HG02610 (cell line): ENCODE measurements around the gene NDUFS4.
"Not testable (repeated sequence)": the region's sequence is repeated elsewhere in the genome, so short reads cannot be mapped to it uniquely, and the experiment has no call there.

Experiments used
- ATAC-seq: cut with Tn5 transposase; IDR thresholded peaks from one replicate; pipeline ENCODE4 v1.9.1; 2021; ENCODE audit warnings: mild to moderate bottlenecking, moderate library complexity; ENCODE audit not compliant: unreplicated experiment

Gene NDUFS4

DNA sequence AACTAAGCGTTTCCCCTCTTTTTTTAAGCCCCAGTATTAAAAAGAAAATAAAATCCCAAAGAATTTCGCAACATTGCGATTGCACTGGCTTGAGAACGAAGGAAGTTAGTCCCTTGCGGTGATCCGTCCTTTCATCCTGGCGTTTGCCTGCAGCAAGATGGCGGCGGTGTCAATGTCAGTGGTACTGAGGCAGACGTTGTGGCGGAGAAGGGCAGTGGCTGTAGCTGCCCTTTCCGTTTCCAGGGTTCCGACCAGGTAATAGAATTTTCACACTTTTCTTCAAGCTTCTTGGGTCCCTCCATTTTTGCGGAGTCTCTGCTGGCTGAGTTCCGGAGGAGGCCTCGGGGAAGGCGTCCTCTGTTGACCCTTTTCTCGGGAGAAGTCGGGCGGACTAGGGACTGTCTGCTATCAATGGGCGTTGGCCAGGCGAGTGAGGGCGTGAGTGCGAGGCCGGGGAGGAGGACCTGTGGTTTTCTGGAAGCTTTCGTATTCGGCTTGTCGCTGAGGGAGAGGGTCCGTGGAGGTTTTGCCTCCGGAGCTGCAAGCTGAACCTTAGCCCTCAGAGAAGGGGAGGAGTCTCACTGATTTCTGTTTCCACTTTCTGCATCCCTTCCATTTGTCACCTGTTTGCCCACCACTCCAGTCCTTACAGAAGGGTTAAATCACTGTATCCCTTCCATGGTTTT is at the start of gene NDUFS4:
NDUFS4 (plus strand) TSS at position 134 of the 686 bp plus-strand sequence; CDS start at position 158, 24 bp downstream.
- ATAC-seq, result peak; percentile 83

DNA sequence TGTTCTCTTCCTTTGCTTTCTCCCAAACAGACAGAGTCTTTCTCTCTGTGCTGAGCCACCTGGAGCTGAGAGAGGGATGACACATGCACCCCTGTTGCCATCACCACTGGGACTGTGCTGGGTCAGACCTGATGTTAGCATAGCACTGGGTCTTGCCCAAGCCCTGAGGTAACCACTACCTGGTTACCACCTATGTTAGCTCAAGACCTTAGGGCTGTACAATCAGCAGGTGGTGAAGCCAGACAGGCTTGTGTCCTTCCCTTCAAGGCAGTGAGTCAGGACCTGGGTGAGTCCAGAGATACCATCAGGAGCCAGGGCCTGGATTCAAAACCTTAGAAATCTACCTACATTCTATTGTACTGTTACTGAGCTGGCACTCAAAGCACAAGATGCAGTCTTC is 47.9 kb upstream of the NDUFS4 start:
- ATAC-seq, result no peak

DNA sequence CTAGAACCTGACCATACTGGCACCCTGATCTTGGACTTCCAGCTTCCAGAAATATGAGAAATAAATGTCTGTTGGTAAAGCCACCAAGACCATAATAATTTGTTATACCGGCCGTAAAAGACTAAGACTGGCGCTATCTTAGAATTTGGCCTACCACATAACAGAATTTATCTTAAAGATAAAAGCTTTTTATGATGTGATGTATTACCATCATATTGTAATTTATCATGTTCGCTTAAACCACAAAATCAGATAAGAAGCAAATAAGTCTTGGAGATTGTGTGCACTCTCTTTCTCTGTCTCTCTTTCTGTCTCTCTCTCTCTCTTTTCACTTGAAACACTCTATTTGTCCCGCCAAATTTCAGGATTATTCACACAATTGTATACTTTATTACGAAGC is 44.5 kb upstream of the NDUFS4 start:
- ATAC-seq, result no peak

DNA sequence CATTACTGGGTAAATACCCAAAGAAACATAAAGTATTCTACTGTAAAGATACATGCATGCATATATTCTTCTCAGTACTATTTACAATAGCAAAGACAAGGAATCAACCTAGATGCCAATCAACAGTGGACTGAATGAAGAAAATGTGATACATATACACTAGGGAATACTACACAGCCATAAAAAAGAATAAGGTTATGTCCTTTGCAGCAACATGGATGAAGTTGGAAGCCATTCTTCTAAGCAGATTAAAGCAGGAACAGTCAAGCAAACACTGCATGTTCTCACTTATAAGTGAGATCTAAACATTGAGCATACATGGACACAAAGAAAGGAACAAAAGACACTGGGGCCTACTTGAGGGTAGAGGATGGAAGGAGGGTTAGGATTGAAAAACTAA is 39.6 kb upstream of the NDUFS4 start:
- no peak for ATAC-seq

DNA sequence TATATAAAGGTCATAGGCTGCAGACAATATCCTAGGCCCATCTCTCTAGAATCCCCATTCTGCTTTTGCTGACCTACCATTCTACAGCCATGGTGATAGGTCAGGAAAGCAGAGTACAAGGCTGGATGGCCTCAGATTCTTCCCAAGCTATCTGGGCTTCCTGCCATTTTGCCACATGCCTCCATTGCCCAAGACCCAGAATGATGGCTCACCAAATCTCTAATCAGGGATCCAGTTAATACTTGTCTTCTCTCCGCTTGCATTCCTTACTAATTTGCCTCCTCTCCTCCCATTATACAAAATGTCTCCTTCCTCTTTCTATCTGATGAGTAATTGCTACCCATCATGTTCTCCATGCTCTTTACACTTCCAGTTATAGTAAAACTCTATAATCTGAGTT is 22.7 kb upstream of the NDUFS4 start:
- ATAC-seq, result no peak

DNA sequence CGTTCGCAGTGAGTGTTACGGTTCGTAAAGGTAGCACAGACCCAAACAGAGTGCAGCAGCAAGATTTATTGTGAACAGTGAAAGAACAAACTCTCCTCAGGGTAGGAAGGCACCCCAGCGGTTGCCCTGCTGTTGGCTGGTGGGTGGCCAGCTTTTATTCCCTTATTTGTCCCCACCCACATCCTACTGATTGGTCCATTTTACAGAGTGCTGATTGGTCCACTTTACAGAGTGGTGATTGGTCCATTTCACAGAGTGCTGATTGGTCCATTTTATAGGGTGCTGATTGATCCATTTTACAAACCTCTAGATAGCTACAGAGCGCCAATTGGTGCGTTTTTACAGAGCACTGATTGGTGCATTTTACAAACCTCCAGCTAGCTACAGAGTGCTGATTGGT is 19.7 kb upstream of the NDUFS4 start:
- ATAC-seq, result not testable (repeated sequence)

DNA sequence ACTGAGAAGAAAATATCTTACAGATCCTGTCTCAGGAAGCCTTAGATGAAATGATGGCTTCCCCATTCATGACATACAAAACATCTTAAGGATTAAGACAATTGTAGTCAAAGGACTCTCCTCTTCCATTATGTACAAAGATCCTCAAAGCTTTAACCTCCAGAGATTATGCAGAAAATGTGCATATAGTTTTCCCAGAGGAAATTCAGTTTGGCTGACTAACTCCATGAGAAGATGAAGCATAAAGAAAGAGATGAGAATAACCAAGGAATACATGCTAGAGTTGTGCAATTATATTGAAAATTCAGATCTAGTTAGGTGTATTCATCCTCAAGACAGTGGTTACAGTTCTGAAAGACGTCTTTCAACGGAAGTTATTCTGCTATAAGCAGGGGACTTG is 18.6 kb upstream of the NDUFS4 start:
- ATAC-seq, result no peak

DNA sequence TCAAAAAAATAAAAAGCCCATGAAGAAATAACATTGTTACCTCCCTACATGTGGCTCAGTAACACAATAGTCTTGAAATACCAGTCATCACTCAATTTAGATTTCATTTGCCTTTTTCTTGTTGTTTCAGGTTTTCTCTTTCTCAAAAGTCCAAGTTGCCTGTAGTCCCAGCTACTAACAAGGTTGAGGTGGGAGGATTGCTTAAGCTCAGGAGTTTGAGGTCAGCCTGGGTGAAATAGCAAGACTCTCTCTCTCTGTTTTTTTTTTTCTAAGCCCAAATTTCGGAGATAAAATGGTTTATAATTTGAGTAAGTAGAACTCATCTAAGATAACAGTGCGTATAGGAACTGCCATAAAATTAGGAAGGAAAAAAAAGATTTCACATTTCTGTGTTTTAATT is 17.5 kb upstream of the NDUFS4 start:
- no peak for ATAC-seq

DNA sequence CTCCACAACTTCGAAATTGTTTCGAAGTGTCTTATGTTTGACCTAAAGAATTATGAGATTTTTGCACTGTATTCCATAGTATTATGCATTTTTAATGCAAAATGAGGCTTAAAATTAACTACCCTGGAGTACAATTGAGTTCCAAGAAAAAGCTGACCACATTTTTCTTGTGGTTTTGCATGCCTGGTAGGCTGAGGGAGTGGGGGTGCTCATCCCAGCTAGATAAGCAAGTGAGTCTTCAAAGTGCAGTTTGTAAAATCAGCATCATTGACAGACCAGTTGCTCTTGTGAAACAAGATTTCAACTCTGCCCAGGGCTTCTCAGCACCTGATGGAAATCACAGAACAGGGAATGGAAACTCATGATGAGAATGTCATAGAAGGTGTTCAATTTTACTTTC is 17.0 kb upstream of the NDUFS4 start:
- ATAC-seq, result no peak

DNA sequence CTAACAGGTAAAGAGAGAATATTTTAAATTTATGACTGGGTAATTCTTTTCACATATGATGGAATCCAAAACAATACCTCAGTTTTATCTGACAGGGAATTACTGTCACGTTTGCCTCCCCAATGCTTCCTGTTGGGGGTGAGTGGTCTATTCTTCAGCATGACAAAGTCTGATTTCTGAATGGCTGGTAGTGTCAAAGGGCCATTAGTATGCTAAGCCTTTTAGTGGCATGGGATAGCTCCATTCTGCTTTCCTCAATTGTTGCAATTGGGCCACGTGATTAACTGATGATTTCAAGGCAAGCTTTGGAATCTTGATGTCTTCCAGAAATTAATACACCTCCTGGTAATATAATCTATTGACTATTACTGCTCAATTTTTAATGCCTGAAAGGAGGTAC is 14.7 kb upstream of the NDUFS4 start:
- ATAC-seq, result no peak

DNA sequence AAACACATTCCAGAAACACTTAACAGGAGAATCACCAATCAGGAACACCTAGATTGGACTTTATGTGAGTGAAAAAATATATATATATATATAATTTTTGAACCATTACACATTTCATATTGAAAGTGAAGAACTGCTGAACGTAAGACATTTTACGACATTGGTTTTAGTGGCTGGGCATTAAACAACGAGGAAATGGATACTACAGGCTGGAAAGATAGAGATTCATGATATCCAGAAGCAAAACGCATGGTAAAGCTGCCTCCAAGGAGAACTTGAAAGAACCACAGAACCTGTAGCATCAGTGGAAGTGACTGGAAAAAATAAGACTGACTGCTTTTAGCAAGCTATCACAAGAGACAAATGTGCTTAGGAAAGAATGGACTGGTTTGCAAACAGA is 13.2 kb upstream of the NDUFS4 start:
- no peak for ATAC-seq

DNA sequence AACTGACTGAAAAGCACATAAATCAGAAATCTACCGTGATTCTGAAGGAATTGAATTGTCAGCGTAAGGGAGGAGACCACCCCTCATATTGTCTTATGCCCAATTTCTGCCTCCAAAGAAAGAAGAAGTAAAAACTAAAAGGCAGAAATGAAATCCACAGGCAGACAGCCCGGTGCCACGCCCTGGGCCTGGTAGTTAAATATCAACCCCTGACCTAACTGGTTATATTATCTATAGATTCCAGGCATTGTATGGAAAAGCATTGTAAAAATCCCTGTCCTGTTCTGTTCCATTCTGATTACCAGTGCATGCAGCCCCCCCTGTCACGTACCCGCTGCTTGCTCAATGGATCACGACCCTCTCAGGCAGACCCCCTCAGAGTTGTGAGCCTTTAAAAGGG is 11.9 kb upstream of the NDUFS4 start:
- ATAC-seq, result not testable (repeated sequence)

DNA sequence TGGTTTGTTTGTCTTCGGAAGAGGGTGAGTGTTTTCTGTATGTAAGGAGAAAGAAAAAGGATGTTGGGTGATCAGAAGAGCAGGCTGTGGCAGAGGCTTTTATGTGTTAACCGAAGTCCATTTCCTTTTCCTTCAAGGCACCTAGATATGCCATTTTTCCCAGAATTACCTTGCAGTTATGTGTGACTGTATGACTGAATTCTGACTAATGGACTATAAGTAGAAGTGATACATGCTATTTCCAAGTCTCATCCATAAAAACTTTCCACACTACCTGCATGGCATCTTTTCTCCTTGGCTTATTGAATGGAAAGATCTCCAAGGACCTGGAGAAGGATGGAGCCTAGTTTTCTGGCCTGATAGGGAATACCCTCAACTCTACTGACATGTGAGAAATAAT is 10.6 kb upstream of the NDUFS4 start:
- no peak for ATAC-seq

DNA sequence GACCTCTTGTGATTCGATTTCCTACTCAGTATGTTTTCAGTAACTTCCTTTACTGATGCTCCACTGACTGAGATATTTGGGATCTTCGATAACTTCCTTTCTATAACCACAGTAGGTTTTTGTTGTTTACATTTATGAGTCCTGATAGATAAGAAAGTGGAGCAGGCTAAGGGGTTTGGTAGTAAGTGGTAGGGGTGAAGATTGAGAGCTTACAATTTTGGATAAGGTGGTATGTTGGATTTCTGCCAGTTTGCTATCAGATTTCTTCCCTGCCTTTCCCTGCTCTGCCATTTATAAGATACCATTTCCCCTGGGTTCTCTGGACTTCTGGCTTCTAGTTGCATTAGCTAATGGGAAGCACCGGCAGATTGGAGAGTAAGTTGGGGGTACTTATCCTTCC is 7.9 kb upstream of the NDUFS4 start:
- no peak for ATAC-seq

DNA sequence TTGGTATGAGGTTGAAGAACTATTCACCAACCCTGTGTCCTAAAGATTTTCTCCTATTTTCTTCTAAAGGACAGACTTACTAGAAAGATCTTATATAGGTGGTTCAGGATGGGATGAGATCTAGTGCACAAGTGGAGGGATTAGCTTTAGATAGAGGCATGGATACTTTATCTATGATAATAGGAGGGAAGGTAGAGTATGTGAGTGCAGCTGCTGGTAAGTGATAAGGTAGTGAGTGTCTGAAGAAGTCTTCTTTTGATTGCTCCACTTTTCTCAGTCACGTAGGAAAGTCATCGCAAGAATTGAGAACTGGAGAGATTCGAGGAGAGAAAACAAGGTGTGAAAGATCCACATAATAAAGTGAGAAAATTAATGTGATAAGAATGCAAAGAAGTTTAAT is 6.0 kb upstream of the NDUFS4 start:
- no peak for ATAC-seq

DNA sequence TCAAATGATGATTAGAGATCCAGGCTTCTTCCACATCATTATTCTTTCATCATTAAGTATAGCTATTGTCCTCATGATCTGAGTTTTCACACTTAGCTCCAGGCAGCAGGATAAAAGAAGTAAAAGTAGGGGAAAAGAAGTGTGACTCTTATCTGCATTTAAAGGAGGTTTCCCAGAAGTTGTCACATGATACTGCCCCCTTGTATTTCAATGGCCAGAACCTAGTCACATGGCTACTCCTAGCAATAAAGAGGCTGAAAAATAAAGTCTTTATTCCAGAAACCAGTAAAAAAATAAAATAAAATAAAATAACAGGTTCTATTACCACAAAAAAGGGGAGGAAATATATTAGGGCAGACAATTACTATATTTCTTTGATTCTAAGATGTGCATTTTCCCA is 5.3 kb upstream of the NDUFS4 start:
- ATAC-seq, result no peak

DNA sequence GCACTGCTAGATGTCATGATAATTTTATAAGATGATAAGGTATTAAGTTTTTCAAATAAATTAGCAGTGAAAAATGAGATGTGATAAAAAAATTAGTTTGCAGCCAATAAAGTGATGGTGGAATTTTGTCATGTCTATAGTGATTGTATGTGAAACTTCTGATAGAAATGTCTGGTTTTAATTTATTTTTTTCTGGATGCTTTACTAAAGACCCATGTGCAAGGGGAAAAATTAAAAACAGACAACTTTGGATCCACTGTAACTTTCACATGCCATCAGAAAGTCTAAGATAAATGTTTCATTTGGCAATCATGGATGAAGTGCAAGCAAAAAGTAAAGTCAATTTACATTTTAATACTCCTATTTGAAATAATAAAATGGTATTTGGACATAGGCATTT is 4.4 kb upstream of the NDUFS4 start:
- no peak for ATAC-seq

DNA sequence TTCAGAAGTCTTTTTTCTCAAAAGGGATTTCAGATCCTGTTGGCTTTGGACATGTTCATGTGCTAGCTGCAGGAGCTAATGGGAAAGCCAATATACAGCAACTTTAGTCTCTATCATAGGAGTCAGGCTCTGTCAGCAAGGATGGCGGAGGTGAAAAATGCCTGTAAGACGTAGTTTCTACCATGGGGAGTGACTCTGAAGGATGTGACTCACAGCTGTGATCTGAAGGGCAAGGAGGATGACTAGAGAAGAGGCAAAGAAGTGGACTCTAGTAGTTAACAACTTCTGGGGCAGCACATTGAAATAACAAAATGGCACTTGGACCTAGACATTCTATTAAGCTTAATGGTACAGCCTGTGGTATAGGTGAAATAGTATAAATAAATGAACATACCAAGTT is 3.1 kb upstream of the NDUFS4 start:
- ATAC-seq, result no peak

DNA sequence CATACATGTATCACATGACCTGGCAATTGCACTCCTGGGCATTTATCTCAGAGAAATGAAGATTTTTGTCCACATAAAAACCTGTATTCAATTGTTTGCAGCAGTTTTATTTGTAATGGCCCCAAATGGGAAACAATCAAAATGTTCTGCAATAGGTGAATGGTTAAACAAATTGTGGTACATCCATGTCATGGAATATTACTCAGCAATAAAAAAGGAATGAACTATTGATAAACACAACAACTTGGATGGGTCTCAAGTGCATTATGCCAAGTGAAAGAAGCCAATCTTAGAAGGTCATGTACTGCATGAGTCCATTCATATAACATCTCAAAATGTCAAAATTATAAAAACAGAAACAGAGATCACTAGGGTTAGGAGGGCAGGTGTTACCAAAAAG is 1.5 kb upstream of the NDUFS4 start:
- ATAC-seq, result no peak

DNA sequence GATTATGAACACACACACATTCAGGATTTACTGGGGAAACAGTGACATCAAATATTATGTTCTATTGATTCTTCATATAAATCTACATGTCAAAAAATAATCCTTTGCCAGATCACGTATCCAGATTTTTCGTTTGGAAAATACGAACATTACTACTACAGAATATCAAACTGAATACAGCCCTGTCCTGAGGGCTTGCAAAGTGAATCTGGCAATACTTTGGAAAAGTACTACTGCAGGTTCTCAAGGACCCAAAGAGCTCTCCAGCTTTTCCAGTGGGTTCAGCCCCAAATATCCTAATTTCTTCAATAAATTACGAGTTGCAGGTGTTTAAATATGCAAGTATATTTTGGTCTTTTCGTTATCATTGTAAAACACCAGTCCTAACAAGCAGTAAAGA is 411 bp upstream of the NDUFS4 start:
- peak; percentile 6 for ATAC-seq

DNA sequence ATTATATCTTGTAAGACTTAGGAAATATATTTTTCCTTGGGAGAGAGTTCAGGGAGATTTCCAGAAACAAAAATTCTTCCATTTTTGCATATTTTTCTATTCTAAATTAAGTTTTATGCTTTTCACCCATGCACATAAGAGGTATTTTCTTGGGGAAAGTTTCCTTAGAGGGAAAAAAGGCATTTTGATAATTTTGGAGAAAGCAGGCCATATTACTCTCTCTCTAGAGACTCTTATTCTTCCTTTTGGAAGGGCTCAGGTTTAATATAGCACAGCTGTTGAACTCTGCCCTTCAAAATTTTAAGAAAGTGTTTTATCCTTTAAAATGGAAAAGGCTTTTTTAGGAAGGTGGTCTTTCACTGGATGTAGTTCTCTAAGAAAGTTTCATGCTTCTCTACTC is 8.0 kb downstream of the NDUFS4 start:
- ATAC-seq, result no peak

DNA sequence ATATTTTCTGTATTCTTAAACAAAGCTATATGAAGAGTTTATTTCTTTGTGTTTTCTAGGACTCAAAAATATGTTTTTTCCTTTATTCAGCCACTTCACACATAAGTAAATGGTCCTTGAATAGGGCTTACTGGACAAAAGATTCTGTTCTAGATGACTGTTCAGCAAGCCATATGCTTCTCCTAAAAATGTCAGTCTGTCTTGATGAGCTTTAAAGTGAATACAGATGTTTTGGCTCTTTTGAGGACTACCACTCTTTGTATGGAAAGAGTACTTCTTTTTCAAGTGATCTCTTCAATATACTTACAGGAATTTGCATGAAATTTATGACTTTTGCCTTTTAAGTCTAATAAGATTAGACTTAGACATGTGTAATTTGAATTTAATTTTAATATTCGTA is 8.4 kb downstream of the NDUFS4 start:
- no peak for ATAC-seq

DNA sequence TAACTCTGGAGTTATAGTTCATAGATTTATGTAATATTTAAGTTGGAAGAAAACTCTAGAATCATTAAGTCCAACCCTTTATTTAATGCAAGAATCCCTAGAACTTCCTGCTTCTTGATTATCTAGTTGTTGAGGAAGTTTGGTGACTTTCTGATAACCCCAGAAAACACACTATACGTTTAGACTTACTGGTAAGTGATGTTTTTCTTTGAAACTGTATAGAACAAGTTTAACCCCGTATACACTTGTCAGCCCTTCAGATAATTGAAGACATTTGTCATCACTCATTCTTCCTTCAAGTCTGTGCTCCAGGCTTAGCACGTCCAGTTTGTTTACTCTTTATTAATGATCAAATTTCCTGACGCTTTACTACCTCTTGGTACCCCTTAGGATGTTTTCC is 9.0 kb downstream of the NDUFS4 start:
- no peak for ATAC-seq
